HL-60/S4 treated with retinoic acid at 250 ng/mL for 4 days and 3 days (cell line): ENCODE results near the gene DDIAS.
"Not testable (repeated sequence)": the region's sequence is repeated elsewhere in the genome, so short reads cannot be mapped to it uniquely, and the experiment has no call there.

ENCODE experiments used
- in situ Hi-C: fragments of 300-500 bp; cut with MboI; formaldehyde crosslinking; loops from 2 replicates; pipeline ENCODE4 v1.7.0; 2022; ENCODE audit warnings: low sequenced_read_pairs

Gene DDIAS, protein sequence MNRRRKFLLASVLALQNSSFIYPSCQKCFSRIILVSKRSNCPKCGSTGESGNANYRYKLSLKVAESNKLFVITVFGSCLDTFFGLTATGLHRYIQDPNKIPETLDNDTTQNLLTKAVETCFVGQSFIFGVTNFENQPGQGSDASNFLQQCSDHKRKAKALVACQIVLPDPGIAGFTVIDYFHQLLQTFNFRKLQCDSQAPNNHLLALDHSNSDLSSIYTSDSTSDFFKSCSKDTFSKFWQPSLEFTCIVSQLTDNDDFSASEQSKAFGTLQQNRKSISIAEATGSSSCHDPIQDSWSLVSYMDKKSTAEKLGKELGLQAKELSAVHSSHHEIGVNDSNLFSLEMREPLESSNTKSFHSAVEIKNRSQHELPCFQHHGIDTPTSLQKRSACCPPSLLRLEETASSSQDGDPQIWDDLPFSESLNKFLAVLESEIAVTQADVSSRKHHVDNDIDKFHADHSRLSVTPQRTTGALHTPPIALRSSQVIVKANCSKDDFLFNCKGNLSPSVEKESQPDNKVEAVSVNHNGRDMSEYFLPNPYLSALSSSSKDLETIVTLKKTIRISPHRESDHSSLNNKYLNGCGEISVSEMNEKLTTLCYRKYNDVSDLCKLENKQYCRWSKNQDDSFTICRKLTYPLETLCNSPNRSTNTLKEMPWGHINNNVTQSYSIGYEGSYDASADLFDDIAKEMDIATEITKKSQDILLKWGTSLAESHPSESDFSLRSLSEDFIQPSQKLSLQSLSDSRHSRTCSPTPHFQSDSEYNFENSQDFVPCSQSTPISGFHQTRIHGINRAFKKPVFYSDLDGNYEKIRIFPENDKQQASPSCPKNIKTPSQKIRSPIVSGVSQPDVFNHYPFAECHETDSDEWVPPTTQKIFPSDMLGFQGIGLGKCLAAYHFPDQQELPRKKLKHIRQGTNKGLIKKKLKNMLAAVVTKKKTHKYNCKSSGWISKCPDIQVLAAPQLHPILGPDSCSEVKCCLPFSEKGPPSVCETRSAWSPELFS

DNA sequence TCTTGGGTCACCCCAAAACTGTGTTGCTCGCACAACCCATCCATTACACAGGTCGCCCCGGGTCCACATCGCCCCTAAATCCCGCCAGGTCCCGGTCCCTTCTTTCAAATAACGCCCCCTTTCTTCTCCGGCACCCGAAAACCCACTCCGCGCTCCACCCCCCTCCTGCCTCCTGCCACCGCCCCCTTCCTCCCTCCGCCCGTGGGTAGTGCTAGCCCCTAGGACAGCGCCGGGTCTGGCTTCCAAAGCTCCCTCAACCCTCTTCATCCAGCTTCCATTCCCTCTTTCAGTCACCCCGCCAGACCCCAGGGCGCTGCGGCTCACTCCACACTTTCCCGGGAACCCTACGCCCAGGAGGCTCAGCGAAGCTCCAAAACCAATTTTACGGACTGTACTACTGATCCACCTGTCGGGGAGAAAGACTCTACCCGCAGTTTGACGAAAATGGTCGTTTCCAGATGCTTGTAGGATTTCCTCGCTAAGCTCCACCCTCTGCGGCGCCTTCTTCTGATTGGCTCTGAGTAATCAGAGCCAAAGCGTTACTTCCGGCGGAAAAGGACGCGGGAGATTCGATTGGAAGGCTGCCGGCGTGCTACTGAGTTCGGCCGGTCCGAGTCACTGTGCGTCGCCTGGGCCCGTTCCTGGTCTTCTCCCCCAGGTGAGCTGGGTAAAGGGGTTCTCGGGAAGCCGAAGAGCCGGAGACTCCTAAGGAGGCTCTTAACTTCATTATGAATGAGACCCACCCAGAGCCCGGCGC lies at the start of gene DDIAS:
Gene DDIAS, plus strand, starts transcription at position 572 of the 757 bp plus-strand sequence. CDS start 13,003 bp downstream, outside the sequence.
- in situ Hi-C loops = no loop called here

DNA sequence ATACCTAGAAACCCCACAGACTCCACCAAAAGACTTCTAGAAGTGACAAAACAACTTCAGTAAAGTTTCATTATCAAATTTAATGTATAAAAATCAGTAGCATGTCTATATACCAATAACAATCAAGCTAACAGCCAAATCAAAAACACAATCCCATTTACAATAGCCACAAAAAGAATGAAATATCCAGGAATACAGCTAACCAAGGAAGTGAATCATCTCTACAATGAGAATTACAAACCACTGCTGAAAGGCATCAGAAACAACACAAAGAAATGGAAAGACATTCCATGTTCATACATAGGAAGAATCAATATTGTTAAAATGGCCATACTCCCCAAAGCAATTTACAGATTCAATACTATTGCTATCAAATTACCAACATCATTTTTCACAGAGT lies 47.3 kb upstream of the DDIAS start:
- in situ Hi-C loops = no loop called here

DNA sequence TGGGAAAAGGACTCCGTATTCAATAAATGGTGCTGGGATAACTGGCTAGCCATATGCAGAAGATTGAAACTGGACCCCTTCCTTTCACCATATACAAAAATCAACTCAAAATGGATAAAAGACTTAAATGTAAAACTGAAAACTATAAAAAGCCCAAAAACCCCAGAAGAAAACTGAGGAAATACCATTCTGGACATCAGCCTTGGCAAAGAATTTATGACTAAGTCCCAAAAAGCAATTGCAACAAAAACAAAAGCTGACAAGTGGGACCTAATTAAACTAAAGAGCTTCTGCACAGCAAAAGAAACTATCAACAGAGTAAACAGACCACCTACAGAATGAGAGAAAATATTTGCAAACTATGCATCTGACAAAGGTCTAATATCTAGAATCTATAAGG lies 46.6 kb upstream of the DDIAS start:
- in situ Hi-C loops = not testable (repeated sequence)

DNA sequence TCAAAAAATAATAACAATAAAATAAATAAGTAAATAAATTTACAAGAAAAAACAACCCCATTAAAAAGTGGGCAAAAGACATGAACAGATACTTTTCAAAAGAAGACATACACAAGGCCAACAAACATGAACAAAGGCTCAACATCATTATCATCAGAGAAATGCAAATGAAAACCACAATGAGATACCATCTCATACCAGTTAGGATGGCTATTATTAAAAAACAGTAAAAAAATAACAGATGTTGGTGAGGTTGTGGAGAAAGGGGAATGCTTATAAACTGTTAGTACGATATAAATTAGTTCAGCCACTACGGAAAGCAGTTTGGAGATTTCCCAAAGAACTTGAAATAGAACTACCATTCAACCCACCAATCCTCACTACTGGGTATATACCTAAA lies 45.9 kb upstream of the DDIAS start:
- in situ Hi-C loops = no loop called here

DNA sequence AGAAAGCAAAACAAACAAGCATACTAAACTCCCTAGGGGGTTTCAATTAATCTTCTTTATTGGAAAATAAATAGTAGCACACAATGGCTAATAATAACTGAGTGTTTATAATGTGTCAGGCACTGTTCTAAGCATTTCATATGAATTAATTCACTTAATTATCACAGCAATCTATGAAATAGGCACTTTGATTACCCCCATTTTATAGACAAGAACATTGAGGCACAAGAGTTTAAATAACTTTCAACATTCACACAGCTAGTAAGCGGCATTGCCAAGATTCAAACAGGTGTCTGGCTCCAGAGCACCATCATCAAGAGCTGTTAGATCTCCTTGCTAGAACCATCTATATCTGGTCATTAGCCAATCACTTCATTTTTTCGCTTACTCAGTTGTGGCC lies 44.4 kb upstream of the DDIAS start:
- in situ Hi-C loops = no loop called here

DNA sequence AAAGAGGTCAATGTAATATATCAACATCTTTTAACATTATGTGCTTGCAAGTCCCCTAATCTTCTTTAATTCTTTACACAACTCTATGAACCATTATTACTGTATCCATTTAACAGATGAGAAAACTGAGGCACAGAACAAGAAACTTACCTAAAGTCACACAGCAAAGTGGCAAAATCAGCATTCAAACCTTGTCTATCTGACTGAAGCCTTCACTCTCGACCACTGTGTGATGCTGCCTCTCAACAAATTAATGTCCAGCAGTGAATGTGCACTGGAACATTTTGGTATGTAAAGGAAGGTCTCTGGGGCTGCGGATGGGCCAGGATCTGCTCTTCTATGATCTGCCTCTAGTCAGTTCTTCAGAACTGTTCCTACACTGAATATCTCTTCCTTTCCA lies 43.4 kb upstream of the DDIAS start:
- in situ Hi-C loops = no loop called here

DNA sequence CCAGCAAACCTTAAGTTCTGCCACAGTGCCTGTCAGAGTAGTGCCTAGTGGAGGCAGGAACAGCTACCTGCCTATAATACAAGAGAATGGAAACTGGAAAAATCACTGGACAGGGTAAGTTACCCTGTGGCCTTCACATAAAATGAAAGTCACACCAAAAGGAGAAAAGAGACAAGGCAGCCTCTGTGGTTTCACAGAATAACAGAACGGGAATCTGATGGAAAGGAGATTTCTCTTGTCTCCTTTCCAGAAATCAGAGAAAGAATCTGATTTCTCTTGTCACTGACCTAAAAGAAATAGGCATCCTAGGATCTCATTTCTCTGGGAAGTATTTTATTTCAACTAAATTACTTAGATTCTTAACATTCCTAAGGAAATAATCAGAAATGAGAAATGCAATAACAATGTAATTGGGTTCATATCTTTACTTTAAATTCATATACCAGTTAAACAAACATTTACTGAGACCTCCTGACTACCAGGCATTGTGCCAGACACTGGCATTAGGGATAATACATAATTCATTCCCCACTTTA lies 42.9 kb upstream of the DDIAS start:
- in situ Hi-C loops = no loop called here

DNA sequence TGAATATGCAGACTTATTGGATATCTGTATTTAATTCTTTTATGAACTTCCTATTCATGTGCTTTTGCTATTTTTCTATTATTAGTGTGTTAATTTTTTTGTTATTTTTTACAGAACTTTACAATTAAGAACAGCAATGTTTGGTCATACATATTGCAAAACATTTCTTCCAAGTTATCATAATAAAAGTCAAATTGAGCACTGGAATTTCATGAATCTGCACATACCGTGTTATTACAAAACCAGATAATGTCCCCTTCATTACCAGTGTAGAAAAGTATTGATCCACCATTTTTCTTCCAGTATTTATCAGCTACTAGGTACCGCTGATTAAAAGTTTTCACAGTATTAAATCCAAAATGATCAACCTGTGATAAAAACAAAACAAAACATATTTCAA lies 41.8 kb upstream of the DDIAS start:
- in situ Hi-C loops = no loop called here

DNA sequence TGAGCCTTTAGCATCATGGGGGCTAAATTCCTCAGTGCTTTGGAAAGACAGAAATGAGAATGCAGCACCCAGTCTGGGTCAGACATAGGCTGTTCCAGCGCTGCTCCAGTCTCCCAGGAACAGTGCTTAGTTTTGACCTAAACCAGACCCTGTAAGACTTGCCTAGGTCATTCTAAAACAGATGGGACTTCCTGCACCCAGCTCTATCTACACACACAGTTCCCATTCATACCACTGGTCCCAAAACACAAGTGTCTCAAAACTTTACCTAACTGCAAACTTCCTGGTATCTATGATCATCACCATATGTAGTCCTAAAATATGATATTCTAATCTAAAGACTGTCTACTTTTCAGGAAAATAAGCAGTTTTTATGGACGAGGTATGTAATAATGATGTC lies 39.2 kb upstream of the DDIAS start:
- in situ Hi-C loops = no loop called here

DNA sequence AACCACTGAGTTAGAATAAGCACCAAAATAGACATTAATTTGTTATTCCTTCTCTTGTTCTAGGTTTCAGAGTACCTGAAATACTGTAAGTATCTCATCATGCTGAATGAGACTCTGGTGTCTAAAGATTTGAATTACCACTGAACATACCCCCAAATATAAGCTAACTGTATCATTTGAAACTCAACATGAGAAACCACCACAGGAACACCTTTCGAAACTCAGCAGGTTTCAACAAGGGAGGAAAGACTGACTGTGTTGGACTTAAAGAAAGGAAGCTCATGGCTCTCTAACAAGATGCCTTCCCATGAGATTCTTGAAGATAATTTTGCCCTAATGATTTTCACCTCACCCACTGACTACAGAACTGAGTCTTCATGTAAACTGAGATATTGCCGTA lies 38.3 kb upstream of the DDIAS start:
- in situ Hi-C loops = no loop called here

DNA sequence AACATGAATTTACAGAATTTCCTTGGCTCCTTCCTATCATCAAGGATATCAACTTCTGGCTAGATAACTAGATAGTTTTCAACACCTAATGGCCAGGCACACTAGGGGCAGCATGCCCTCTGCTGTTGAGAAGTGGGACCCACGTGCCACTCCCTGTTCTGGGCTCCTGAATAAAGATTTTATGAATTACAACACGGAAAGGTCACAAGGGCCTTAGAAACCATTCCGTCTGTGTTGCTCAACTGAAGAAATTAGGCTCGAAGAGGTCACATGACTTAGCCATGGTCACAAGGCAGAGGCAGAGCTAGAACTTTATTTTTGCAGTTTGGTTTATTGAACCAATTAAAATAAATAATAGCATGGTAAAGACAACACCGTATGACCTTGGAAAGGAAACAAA lies 37.3 kb upstream of the DDIAS start:
- in situ Hi-C loops = no loop called here

DNA sequence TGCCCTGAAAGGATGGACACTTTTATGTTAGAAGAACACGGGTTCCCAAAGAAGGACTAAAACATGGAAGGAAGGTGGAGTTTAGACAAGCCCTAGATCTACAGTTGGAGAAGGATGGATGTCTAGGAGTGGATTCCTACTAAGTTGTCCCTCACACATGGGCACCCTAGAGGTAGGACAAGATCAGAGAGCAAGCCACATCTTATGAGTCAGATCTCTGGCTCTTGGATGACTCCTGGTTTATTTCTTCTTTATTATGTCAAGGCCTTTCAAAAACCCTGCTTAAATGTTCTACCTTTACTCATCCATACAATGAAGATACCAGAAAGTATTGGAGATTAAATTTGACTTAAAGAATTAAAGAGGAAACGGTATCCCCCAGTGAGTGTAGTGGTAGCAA lies 35.7 kb upstream of the DDIAS start:
- in situ Hi-C loops = no loop called here

DNA sequence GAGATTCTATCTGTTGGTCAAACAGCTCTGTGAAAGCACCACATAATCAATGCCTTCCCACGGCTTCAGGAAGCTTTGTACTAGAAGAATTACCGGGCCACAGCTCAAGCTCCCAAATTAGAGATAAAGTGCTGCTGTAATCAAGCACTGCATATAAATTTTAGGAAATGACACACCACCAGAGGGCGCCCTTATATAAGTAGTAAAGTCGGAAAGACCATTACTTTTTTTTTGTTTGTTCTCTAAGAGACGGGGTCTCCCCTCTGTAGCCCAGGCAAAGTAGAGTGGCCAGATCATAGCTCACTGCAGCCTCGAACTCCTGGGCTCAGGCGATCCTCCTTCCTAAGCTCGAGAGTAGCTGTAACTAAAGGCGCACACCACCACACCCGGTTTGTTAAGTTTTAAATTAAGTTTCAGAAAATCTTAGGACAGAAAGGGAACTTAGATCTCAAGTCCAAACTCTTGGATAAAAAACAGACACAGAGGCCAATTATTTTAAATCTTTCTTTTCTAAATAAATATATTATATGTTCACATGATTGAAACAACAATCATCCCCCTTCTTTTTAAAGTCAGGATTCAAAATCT lies 33.9 kb upstream of the DDIAS start:
- in situ Hi-C loops = no loop called here

DNA sequence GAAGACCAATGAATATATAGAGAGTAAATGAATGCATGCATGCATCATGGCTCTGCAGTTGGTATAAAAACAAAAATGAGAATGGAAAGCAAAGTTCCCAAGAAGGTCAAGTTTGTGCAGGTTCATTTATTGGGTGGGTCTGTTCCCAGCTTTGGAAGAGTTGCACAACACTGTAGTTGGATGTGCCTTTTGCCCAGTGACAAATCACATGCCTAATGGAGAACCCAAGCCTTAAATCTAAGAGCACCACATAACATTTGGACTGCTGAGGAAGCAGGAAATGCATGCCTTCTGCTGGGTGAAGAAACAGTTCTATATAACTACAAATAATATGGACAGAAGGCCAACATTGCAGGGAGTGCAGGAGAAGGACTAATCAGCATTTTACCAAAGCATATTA lies 31.9 kb upstream of the DDIAS start:
- in situ Hi-C loops = no loop called here

DNA sequence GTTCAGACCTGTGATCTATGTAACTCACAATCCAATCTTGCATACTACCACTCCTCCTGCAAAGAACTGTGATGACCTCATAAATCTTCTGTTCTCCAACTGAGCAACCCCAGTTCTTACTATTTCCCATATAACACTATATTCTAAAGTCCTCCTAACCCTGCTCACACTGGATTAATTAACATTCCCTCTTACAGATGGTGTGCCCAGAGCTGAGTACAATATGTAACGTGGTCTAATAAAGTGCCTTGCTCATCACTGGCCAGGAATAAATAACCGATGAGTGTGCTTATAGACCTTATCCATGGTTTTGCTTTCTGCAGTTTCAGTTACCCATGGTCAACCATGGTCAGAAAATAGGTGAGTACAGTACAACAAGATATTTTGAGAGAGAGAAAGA lies 29.9 kb upstream of the DDIAS start:
- in situ Hi-C loops = no loop called here

DNA sequence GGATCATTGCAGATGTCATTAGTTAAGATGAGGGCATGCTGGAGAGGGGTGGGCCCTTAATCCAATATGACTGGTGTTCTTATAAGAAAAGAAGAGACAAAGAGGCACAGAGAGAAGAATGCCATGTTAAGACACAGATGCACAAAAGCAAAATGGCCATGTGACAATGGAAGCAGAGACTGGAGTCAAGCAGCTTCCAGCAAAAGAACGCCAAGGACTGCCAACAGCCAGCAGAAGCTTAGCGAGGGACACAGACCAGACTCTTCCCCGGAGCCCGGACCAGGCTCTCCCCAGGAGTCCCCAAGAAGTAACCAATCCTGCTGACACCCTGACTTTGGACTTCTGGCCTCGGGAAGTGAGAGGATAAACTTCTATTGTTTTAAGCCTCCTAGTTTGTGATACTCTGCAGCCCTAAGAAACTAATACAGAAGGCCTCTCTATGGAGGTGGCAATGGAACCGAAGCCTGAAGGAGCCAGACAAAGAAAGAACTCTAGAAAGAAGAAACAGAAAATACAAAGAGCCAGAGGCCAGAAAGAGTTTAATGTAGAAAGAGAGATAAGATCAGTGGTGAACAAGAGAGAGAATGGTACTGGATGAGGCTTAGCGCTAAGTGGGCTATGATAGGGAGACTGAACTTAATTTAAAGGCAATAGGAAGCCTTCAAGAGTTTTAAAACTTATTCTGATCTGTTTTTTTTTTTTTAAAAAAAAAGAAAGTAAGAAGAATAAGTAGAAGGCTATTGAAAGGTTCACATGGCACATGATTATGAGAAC lies 29.0 kb upstream of the DDIAS start:
- in situ Hi-C loops = no loop called here

DNA sequence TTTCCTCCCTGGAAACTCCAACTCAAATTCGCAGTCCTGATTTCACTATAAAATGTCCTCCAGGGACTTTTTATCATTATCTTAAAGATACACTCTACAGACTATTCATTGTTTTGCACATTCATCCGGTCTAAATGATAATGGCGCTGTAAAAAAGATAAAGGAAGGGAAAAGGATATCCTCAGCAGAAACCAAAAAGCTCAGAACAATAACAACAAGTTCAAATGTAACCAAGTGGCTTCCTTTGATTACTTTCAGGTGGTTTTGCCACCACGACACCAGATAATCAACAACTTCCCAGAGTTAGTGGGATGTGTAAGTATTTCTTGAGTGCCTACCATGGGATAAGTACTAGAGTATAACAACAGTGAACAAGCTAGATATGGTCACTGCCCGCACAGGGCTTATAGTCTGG lies 27.6 kb upstream of the DDIAS start:
- in situ Hi-C loops = no loop called here

DNA sequence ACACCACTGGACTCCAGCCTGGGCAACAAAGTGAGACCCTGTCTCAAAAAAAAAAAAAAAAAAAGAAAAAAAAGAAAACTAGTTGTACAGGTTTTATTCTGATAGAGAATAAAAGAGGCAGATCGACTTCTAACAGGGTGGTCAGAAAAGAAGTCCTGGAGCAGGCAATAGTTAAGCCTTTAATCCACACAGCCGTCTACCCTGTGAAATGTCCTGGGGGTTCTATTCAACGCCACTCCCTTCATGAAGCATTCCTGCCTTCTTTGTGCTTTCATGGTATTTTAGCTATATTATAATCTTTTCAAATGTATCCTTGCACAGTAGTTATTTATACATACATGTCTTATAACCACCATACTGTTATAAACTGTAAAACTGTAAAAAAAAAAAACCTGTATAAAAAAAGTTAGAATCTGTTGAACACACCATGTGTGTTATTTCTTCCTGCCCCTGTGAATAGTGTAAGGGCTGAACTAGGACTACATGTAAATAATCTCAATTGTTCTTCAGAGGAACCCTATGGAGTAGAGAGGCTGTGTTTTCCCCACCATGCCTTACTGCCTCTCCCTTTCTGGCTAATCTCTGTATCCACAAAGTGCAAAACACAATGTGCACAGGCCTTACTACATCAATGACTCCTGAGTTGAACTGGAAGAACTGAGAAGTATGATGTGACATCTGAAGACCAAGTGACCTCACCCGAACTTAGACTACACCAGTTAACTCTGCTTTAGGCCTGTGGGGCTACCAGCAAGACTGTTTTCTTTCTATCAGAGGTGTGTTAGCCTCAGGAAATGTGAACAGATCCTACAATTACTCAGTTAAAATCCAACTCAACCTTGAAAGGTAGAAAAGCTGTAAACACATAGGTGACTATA lies 26.7 kb upstream of the DDIAS start:
- in situ Hi-C loops = no loop called here

DNA sequence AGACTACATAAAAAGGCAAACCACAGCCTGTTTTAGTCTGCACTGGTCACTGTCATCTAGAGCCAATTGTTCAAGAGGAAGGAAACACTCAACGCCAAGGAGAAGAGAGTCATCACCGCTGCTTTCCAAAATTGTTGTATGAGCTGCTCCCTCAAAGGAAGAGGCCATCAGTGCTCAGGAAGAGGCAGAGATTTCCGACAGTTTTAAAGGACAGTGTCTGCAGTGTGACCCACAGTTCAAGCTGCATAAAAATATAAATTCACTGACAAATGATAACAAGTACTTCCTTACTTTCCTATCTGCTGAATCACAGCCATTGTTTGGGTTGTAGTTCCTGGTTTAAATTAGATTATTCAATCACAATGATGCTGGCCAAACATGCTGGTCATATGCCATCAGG lies 17.7 kb upstream of the DDIAS start:
- in situ Hi-C loops = no loop called here
